ENCODE measurements around the gene CC2D1A.

Gene CC2D1A

GRCh38 chr19:13978351-13979243 lies 72.6 kb downstream of the CC2D1A start:
- H3K4me3 Mint-ChIP-seq: no peak overlapping the region
- no peak overlapping the region for H3K27ac Mint-ChIP-seq
- H3K4me1 Mint-ChIP-seq (ENCODE audit: low read depth): peaks cover 36% of the 10 kb centered on the region

GRCh38 chr19:13979244-13979615 lies 73.2 kb downstream of the CC2D1A start:
- no peaks in the 10 kb centered on the region for H3K27me3 Mint-ChIP-seq
- H3K4me3 Mint-ChIP-seq: no peak overlapping the region
- peak overlapping the region; percentile 57 for H3K27ac Mint-ChIP-seq
- H3K9me3 Mint-ChIP-seq: no peaks in the 10 kb centered on the region
- no peak for DNase-seq
- peaks cover 35% of the 10 kb centered on the region for H3K4me1 Mint-ChIP-seq (ENCODE audit: low read depth)
- H3K36me3 Mint-ChIP-seq (ENCODE audit: low read depth): peaks cover 32% of the 10 kb centered on the region

More at GRCh38 chr19:13978351-13979243, 72.6 kb downstream of the CC2D1A start:
- Mint-ChIP-seq H3K9me3 (no peaks in the 10 kb centered on the region), H3K36me3 (ENCODE audit: low read depth) (peaks cover 36% of the 10 kb centered on the region), H3K27me3 (no peaks in the 10 kb centered on the region)
- peak; percentile 60 for DNase-seq

GRCh38 chr19:13979686-13980085 lies 73.7 kb downstream of the CC2D1A start:
- Mint-ChIP-seq H3K9me3 (no peaks in the 10 kb centered on the region), H3K27me3 (no peaks in the 10 kb centered on the region), H3K4me1 (ENCODE audit: low read depth) (peaks cover 36% of the 10 kb centered on the region), H3K36me3 (ENCODE audit: low read depth) (peaks cover 28% of the 10 kb centered on the region), H3K4me3 (no peak overlapping the region), H3K27ac (peak overlapping the region; percentile 57)
- DNase-seq: no peak

- no peak for DNase-seq
- Mint-ChIP-seq H3K9me3 (no peaks in the 10 kb centered on the region), H3K4me1 (ENCODE audit: low read depth) (peaks cover 41% of the 10 kb centered on the region), H3K27ac (no peak overlapping the region), H3K27me3 (no peaks in the 10 kb centered on the region), H3K36me3 (ENCODE audit: low read depth) (peaks cover 27% of the 10 kb centered on the region), H3K4me3 (no peak overlapping the region)
Measured at GRCh38 chr19:13980340-13980739, 74.3 kb downstream of the CC2D1A start.
